Skeletal muscle tissue (tissue), 4 donors: ENCODE results near the gene MRAP. TPM values are rescaled to one million over a fixed set of nuclear protein-coding genes. Genes with fewer than 3 reads are reported as not detected.
"Not testable (repeated sequence)": the region's sequence is repeated elsewhere in the genome, so short reads cannot be mapped to it uniquely, and the experiment has no call there.

Experiments
- H3K27ac ChIP-seq: one replicate; pipeline ENCODE4 v1.7.0; 2013; ENCODE audit warnings: mild to moderate bottlenecking, low read depth, low read length, inconsistent platforms
- H3K27me3 ChIP-seq, 3 donors: one replicate each; pipeline ENCODE4 v1.7.0; 2013; ENCODE audit warnings: low read length in 3 of 3; ENCODE audit not compliant: control insufficient read depth in 3 of 3, insufficient read depth in 3 of 3
- H3K36me3 ChIP-seq, 3 donors: one replicate each; pipeline ENCODE4 v1.7.0; 2013; ENCODE audit warnings: low read length in 3 of 3; ENCODE audit not compliant: control insufficient read depth in 3 of 3, insufficient read depth in 3 of 3
- H3K4me1 ChIP-seq, 3 donors: one replicate each; pipeline ENCODE4 v1.7.0; 2013; ENCODE audit warnings: low read length in 3 of 3, mild to moderate bottlenecking in 3 of 3; ENCODE audit not compliant: control insufficient read depth in 3 of 3, insufficient read depth in 3 of 3
- H3K4me3 ChIP-seq, 3 donors: one replicate each; pipeline ENCODE4 v1.7.0; 2013; ENCODE audit warnings: low read length in 3 of 3
- H3K9ac ChIP-seq, 3 donors: one replicate each; pipeline ENCODE4 v1.7.0; 2013; ENCODE audit warnings: low read length in 3 of 3, mild to moderate bottlenecking in 3 of 3, moderate library complexity in 2 of 3, low read depth in 1 of 3
- H3K9me3 ChIP-seq, 3 donors: one replicate each; pipeline ENCODE4 v1.7.0; 2013; ENCODE audit warnings: low read length in 3 of 3; ENCODE audit not compliant: control insufficient read depth in 3 of 3
- total RNA-seq: library from RNA; depleted of rRNA; stranded (reverse); fragments of >200 nt; gene quantifications from one replicate; pipeline ENCODE4 v1.2.3, GENCODE V29; 2014
- donor health status: Osteomylitis.

Gene MRAP
- total RNA-seq, 1 donor from 2014 or later: 2.6 TPM

DNA sequence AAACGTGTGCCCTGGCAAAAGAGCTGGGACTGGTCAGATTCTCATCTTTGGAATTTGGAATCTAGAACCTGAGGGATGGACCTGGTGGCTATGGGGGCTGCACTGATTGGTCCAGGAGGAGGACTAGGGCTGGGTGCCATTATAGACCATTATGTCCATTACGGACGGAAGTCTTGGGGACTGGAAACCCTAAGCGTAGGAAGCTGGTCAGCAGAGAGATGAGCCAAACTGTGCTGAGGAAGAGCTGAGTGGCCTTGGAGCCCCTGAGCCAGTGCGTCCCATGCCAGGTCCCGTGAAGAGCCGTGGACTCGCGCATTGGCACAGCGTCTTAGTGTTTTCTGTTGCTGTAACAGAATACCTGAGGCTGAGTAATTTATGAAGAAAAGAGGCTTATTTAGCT lies 10.0 kb downstream of the MRAP start:
- no peaks in the 10 kb centered on the region for H3K9me3 ChIP-seq
- no peaks in the 10 kb centered on the region for H3K4me1 ChIP-seq
- H3K27ac ChIP-seq: no peak overlapping the region
- H3K9ac ChIP-seq: no peak overlapping the region
- H3K27me3 ChIP-seq: no peaks in the 10 kb centered on the region
- H3K36me3 ChIP-seq: peaks cover 12 to 17% (median 14%) of the 10 kb centered on the region in 3 donors
- no peak overlapping the region for H3K4me3 ChIP-seq

DNA sequence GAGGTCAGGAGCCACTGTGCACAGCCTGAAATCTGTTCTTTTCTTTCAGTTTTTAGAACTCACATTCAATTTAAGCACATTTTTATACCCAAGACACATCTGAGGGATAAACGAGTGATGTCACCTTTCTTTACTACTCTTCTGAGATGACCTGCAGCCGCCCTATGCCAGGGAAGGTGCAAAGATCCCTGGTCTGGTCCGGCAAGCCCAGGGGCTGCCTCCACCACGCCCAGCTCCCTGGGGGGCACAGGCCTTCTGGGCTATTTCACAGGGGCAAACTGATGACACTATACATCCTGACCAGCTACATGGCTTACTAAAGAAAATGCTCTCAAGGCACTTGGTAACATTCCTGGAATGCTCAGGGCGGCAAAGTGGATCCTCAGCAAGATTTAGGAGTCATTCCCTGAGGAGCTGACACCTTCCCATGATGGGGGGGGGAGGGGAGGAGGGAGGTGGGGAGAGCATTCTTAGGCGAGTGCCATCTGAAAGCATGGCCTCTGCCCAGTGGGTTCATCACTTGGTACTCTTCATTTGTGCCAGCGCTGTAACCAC lies 11.3 kb downstream of the MRAP start:
- H3K36me3 ChIP-seq: peaks cover 16 to 23% (median 21%) of the 10 kb centered on the region in 3 donors
- no peak overlapping the region for H3K27ac ChIP-seq
- H3K4me3 ChIP-seq: no peak overlapping the region
- no peak overlapping the region for H3K9ac ChIP-seq
- no peaks in the 10 kb centered on the region for H3K4me1 ChIP-seq
- H3K27me3 ChIP-seq: no peaks in the 10 kb centered on the region
- no peaks in the 10 kb centered on the region for H3K9me3 ChIP-seq

DNA sequence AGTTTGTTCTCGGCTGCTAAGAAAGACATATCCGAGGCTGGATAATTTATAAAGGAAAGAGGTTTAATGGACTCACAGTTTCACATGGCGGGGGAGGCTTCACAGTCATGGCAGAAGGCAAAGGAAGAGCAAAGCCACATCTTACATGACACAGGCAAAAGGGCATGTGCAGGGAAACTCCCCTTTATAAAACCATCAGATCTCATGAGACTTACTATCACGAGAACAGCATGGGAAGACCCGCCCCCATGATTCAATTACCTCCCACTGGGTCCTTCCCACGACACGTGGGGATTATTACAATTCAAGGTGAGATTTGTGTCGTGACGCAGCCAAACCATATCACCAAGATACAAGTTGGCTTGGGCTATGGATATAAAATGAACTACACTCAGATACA lies 12.3 kb downstream of the MRAP start:
- not testable (repeated sequence) for H3K4me3 ChIP-seq, H3K27ac ChIP-seq, H3K9me3 ChIP-seq, H3K4me1 ChIP-seq, H3K9ac ChIP-seq, H3K27me3 ChIP-seq
- peaks cover 20 to 30% (median 27%) of the 10 kb centered on the region in 3 donors for H3K36me3 ChIP-seq

- Histone ChIP-seq H3K4me1 (no peaks in the 10 kb centered on the region), H3K9ac (no peak overlapping the region), H3K4me3 (no peak overlapping the region), H3K27me3 (no peaks in the 10 kb centered on the region), H3K27ac (no peak overlapping the region), H3K9me3 (no peaks in the 10 kb centered on the region), H3K36me3 (peaks cover 27 to 33% (median 32%) of the 10 kb centered on the region in 3 donors)
These were observed 13.0 kb downstream of the MRAP start for GRCh38 chr21:32311621-32312020.

DNA sequence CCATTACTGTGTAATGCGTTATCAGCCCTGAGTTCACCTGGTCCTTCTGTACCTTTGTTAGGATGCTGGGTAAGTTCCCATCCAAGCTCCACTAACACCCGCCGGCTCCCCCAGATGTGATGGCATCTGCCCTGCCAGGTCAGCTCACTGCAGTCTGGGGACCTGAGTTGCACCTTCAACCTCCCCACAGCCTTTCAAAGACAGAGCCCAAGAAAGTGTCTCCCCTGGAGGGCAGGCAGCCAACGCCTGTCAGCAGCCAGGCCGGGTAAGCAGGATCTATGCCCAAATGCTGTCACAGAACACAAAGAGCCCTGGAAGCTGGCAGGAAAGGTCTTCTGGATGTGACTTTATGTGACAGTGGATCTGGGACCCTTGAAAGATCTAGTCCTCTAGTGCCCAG lies 13.7 kb downstream of the MRAP start:
- no peak overlapping the region for H3K4me3 ChIP-seq
- H3K36me3 ChIP-seq: peaks cover 33 to 40% (median 38%) of the 10 kb centered on the region in 3 donors
- H3K9me3 ChIP-seq: no peaks in the 10 kb centered on the region
- no peaks in the 10 kb centered on the region for H3K4me1 ChIP-seq
- H3K27me3 ChIP-seq: no peaks in the 10 kb centered on the region
- no peak overlapping the region for H3K27ac ChIP-seq
- no peak overlapping the region for H3K9ac ChIP-seq

DNA sequence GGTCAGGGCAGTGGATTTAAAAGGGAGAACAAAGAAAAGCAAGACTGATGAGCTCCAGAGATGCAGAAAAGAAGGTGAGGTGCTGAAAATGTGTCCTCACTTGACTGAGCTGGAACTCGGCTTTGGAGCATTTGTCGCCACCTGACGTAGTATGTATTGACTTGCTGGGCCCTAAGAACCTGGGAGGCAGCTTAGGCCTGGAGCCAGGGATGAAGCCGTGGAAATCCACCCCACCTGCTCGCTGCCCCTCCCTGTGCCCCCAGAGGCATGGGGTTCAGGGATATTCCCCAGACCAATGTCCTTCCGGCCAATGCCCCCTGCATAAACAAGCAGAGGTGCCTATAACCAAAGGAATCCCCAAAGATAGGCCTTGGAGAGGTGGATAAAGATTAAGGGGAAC lies 14.3 kb downstream of the MRAP start:
- peaks cover 39 to 47% (median 44%) of the 10 kb centered on the region in 3 donors for H3K36me3 ChIP-seq
- H3K4me1 ChIP-seq: no peaks in the 10 kb centered on the region
- no peaks in the 10 kb centered on the region for H3K27me3 ChIP-seq
- no peak overlapping the region for H3K4me3 ChIP-seq
- H3K9ac ChIP-seq: no peak overlapping the region
- H3K9me3 ChIP-seq: no peaks in the 10 kb centered on the region
- no peak overlapping the region for H3K27ac ChIP-seq

DNA sequence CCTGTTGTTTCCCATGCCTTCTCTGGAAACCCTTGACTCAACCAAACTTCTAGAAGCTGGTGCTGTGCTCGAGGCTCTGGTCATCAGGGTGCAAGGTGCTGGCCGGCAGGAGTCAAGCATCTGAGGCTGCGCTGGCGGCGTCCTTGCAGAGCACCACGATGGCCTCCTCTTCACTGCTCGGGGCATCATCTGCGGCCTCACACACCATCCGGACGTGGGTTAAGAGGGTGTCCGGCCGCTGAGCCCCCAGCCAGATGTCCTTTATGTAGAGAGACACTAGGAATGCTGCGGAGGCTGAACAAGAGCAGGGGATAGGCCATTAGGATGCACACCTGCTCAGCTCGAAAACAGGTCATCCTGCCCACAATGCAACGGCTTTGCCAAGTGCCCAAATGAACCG lies 16.2 kb downstream of the MRAP start:
- H3K27me3 ChIP-seq: no peaks in the 10 kb centered on the region
- H3K4me1 ChIP-seq: no peaks in the 10 kb centered on the region
- no peak overlapping the region for H3K4me3 ChIP-seq
- H3K9me3 ChIP-seq: no peaks in the 10 kb centered on the region
- peaks cover 52 to 61% (median 57%) of the 10 kb centered on the region in 3 donors for H3K36me3 ChIP-seq
- no peak overlapping the region for H3K9ac ChIP-seq
- no peak overlapping the region for H3K27ac ChIP-seq

DNA sequence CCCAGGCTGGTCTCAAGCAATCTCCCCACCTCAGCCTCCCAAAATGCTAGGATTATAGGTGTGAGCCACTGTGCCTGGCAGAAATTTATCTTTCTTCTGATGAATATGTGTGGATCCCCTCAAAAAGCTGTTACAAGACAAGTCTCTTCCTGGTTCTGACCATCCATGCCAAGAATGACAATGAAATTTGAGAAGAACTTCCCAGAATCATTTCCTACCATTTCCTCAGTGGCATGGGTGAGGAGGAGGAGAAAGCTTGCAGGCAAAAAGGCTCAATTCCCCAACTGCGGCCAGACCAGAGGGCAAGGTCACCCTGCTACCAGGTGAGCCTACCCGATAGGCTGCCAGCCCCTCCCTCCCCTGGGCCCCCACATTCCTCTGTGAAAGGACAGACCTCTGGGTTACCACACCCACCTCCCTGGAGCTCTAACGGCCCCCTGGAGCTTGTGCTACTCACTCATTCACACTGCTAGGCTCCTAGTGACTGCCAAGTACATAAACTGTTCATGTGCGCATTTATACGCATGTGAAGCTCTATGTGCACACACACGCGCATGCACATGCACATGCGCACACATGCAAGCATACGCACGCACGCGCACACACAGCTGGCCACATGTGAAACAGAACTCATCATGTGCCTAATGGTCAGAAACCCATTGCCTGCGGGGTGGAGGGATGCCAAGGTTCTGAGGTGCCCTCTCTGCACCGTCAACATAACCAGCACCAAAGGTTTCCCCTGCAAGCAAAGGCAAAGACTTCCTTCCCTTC lies 17.0 kb downstream of the MRAP start:
- no peak overlapping the region for H3K9ac ChIP-seq
- peaks cover 61 to 70% (median 66%) of the 10 kb centered on the region in 3 donors for H3K36me3 ChIP-seq
- no peak overlapping the region for H3K27ac ChIP-seq
- H3K27me3 ChIP-seq: no peaks in the 10 kb centered on the region
- no peaks in the 10 kb centered on the region for H3K9me3 ChIP-seq
- H3K4me3 ChIP-seq: no peak overlapping the region
- no peaks in the 10 kb centered on the region for H3K4me1 ChIP-seq

DNA sequence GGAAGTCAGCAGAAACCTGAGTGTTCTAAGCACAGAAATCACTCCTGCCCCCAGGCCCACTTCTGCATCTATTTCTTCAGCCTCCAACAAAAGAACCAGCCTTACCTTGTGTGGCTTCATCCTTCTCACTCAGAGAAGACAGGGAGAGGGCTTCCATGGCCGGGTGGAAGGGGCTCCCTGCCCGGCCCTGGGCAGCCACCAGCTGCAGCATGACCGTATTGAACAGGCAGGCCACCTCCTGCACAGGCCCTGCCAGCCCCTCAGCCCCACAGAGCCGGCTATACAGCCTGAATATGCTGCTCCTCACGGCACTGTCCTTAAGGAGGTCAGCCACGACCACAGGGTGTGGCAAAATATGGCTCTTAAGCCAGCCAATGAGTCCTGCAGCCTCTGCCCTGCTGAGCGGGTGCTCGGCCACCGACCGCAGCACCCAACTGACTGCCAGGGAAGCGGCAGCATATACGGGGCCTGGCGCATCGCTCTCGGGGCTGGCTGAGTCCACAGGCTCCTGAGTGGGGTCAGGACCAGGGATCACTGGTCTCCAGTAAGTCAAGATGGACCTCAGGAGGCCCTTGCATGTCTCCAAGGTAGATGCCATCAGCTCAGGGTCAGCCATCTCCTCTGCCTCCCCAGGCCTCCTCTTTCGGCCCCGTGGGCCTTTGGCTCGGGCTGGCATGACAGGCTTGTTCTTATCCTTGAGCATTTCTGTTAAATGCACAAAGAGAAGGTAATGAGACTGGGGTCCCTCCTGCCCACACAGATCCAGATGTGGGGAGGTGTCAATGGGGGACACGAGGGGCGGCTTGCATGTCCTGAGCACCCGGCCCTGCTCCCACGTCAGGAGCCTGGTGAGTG lies 17.9 kb downstream of the MRAP start:
- H3K27me3 ChIP-seq: no peaks in the 10 kb centered on the region
- no peak overlapping the region for H3K27ac ChIP-seq
- H3K36me3 ChIP-seq: peaks cover 69 to 76% (median 74%) of the 10 kb centered on the region in 3 donors
- no peak overlapping the region for H3K4me3 ChIP-seq
- no peaks in the 10 kb centered on the region for H3K4me1 ChIP-seq
- H3K9me3 ChIP-seq: no peaks in the 10 kb centered on the region
- H3K9ac ChIP-seq: no peak overlapping the region

DNA sequence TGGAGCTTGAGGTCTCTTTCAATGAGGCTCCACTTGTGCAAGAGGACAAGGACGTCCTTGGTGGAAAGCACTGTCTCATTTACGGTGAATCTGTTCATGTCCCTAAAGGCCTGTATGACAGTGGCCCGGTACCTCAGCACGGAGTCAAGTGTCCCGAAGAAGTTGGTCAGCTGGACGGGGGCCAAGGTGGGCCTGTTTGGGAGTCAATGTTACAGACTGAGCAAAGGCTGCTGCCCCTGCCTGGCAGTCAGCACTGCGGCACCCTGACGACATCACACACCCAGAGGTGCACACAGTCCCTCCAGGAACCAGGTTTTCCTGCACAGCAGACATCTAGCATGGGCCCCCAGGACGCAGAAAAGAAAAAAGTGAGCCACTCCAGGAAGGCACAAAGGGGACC lies 19.1 kb downstream of the MRAP start:
- no peak overlapping the region for H3K4me3 ChIP-seq
- peaks cover 74 to 80% (median 78%) of the 10 kb centered on the region in 3 donors for H3K36me3 ChIP-seq
- no peaks in the 10 kb centered on the region for H3K9me3 ChIP-seq
- H3K27ac ChIP-seq: no peak overlapping the region
- H3K9ac ChIP-seq: no peak overlapping the region
- no peaks in the 10 kb centered on the region for H3K4me1 ChIP-seq
- no peaks in the 10 kb centered on the region for H3K27me3 ChIP-seq
